ENCODE data around the gene SLC7A10. TPM values are rescaled to one million over a fixed set of nuclear protein-coding genes. Genes with fewer than 3 reads are reported as not detected.

SLC7A10 gene
- polyA plus RNA-seq, 1 of the 3 experiments (the other 2 are of a cell fraction), result 0.02 TPM

DNA sequence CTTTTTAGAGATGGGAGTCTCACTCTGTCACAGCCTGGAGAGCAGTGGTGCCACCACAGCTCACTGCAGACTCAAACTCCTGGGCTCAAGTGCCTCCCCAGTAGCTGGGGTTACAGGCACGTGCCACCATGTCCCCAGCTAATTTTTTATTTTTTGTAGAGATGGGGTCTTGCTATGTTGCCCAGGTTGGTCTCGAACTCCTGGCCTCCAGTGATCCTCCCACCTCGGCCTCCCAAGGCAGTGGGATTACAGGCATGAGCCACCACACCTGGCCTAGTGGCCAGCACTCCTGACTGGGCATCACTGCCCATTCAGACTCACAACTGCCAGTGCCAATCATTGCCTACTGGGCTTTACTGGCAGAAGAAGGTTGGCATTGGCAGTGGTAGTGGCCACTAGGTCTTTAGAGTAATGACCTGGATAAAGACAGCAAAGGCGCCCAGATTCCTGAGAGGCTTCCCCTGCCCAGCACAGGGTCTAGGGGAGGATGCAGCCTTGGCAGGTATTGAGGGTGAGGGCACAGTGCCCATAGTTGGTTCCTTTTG, 26.8 kb upstream of the SLC7A10 start:
- Histone ChIP-seq H3K4me3 (ENCODE audit: low read depth in 2 of 2, low read length in 1 of 2) (no peak overlapping the region), H3K9ac (no peak overlapping the region), H3K4me2 (no peak overlapping the region), H3F3A (replicated peaks; ENCODE audit: insufficient read depth) (peaks cover 3% of the 10 kb centered on the region), H3K27me3 (ENCODE audit: insufficient read depth) (no peaks in the 10 kb centered on the region), H3K27ac (ENCODE audit: low read depth in 2 of 2, low read length in 1 of 2) (no peak overlapping the region), H2AFZ (ENCODE audit: low read depth) (no peak overlapping the region), H3K79me2 (ENCODE audit: insufficient read depth) (no peaks in the 10 kb centered on the region), H4K20me1 (ENCODE audit: insufficient read depth) (no peaks in the 10 kb centered on the region), H3K9me2 (no peaks in the 10 kb centered on the region), H3K9me3 (no peaks in the 10 kb centered on the region), H3K4me1 (ENCODE audit: control insufficient read depth in 1 of 2, insufficient read depth in 2 of 2, low read depth in 1 of 2, low read length in 1 of 2) (no peaks in the 10 kb centered on the region; a peak in 1 of 4 replicates), H3K36me3 (replicated peaks in 1 of 2; ENCODE audit: control insufficient read depth in 1 of 2, insufficient read depth in 2 of 2, low read length in 1 of 2) (no peaks in the 10 kb centered on the region)
- CTCF ChIA-PET, result interaction anchor here (1.8 kb wide), 1 partner anchor 10 kb away, joined by 5 read pairs; no protein-coding TSS in a partner anchor
- TF ChIP-seq RFX5 (IDR thresholded peaks at IDR 0.05; ENCODE audit: low read length) (no peak), TEAD4 (IDR thresholded peaks at IDR 0.05; ENCODE audit: borderline replicate concordance, insufficient read depth) (no peak), NRF1 (IDR thresholded peaks at IDR 0.05; ENCODE audit: low read depth, low read length) (no peak), EZH2phosphoT487 (IDR thresholded peaks at IDR 0.05; ENCODE audit: borderline replicate concordance, low read depth) (no peak), GABPA (IDR thresholded peaks at IDR 0.05; ENCODE audit: low read depth) (no peak), YY1 (IDR thresholded peaks at IDR 0.05; ENCODE audit: low read depth) (no peak), SIN3A (IDR thresholded peaks at IDR 0.05; ENCODE audit: borderline replicate concordance, low read depth, low read length) (no peak), RAD21 (IDR thresholded peaks at IDR 0.05; ENCODE audit: low read length) (no peak), RCOR1 (IDR thresholded peaks at IDR 0.05; ENCODE audit: low read length) (no peak), NFIC (IDR thresholded peaks at IDR 0.05; ENCODE audit: borderline replicate concordance) (no peak), TAF1 (IDR thresholded peaks at IDR 0.05; ENCODE audit: borderline replicate concordance, low read depth, low read length) (no peak), POLR2AphosphoS5 (IDR thresholded peaks at IDR 0.05; ENCODE audit: low read depth, low read length) (no peak), EP300 (IDR thresholded peaks at IDR 0.05; ENCODE audit: borderline replicate concordance in 1 of 2, low read depth in 1 of 2, low read length in 1 of 2) (no peak)
- TF ChIP-seq, protein P1, sequence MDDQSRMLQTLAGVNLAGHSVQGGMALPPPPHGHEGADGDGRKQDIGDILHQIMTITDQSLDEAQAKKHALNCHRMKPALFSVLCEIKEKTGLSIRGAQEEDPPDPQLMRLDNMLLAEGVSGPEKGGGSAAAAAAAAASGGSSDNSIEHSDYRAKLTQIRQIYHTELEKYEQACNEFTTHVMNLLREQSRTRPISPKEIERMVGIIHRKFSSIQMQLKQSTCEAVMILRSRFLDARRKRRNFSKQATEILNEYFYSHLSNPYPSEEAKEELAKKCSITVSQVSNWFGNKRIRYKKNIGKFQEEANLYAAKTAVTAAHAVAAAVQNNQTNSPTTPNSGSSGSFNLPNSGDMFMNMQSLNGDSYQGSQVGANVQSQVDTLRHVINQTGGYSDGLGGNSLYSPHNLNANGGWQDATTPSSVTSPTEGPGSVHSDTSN (IDR thresholded peaks at IDR 0.05), result no peak
- TF ChIP-seq, protein P2, sequence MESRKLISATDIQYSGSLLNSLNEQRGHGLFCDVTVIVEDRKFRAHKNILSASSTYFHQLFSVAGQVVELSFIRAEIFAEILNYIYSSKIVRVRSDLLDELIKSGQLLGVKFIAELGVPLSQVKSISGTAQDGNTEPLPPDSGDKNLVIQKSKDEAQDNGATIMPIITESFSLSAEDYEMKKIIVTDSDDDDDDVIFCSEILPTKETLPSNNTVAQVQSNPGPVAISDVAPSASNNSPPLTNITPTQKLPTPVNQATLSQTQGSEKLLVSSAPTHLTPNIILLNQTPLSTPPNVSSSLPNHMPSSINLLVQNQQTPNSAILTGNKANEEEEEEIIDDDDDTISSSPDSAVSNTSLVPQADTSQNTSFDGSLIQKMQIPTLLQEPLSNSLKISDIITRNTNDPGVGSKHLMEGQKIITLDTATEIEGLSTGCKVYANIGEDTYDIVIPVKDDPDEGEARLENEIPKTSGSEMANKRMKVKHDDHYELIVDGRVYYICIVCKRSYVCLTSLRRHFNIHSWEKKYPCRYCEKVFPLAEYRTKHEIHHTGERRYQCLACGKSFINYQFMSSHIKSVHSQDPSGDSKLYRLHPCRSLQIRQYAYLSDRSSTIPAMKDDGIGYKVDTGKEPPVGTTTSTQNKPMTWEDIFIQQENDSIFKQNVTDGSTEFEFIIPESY (IDR thresholded peaks at IDR 0.05; ENCODE audit: borderline replicate concordance, low read depth), result no peak
- 34% methylated on average over 4 of the region's 4 CpGs for WGBS (ENCODE audit: low lambda C conversion rate)
- DNase-seq, result no peak
- POLR2A ChIA-PET, result no interaction called here

Measured in SK-N-SH (cell line).